22Rv1 (cell line): Measurements from ENCODE around the gene GNB1.
"Not testable (repeated sequence)": the region's sequence is repeated elsewhere in the genome, so short reads cannot be mapped to it uniquely, and the experiment has no call there.

ENCODE experiments used
- ZFX ChIP-seq: fragments of 450-650 bp; IDR thresholded peaks from 2 replicates; pipeline ENCODE4 v1.6.1; 2017; ENCODE audit warnings: antibody characterized with exemption, borderline replicate concordance
- TF ChIP-seq, protein P1 (sequence below): fragments of 450-650 bp; IDR thresholded peaks from 2 replicates; pipeline ENCODE4 v1.5.1; 2017; ENCODE audit warnings: mild to moderate bottlenecking

DNA sequence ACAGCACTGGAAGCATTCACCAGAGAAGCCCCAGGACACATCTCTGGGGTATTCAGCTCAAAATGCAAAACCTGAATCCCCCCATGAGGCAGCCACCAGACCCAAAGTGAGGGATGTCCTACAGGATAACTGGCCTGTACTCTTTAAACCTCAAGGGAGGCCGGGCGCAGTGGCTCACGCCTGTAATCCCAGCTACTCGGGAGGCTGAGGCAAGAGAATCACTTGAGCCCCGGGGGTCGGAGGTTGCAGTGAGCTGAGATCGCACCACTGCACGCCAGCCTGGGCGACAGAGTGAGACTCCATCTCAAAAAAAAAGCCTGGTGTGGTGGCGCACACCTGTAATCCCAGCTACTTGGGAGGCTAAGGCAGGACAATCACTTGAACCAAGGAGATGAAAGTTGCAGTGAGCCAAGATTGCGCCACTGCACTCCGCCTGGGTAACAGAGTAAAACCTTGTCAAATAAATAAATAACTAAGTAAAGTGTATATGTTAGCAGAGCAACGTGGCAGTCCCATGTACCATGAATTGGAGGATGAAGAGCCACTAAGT, 29.1 kb downstream of the GNB1 start:
- TF ChIP-seq, protein P1, sequence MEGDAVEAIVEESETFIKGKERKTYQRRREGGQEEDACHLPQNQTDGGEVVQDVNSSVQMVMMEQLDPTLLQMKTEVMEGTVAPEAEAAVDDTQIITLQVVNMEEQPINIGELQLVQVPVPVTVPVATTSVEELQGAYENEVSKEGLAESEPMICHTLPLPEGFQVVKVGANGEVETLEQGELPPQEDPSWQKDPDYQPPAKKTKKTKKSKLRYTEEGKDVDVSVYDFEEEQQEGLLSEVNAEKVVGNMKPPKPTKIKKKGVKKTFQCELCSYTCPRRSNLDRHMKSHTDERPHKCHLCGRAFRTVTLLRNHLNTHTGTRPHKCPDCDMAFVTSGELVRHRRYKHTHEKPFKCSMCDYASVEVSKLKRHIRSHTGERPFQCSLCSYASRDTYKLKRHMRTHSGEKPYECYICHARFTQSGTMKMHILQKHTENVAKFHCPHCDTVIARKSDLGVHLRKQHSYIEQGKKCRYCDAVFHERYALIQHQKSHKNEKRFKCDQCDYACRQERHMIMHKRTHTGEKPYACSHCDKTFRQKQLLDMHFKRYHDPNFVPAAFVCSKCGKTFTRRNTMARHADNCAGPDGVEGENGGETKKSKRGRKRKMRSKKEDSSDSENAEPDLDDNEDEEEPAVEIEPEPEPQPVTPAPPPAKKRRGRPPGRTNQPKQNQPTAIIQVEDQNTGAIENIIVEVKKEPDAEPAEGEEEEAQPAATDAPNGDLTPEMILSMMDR, result not testable (repeated sequence)
- TF ChIP-seq ZFX, result not testable (repeated sequence)
